Measurements from ENCODE around the gene CCK. TPM values are rescaled to one million over a fixed set of nuclear protein-coding genes. Genes with fewer than 3 reads are reported as not detected.

The CCK gene
- total RNA-seq (not detected), total RNA-seq (0 to 0.17 (median 0) reads per million in 29 experiments)
- not detected for total RNA-seq (2013)

- peaks cover 0 to 17% of the 10 kb centered on the region in 2 experiments for H3K4me1 ChIP-seq (ENCODE audit: control insufficient read depth in 1 of 2, extremely low read depth in 1 of 2, insufficient read depth in 2 of 2, low read length in 2 of 2)
- H3K4me3 ChIP-seq (ENCODE audit: control insufficient read depth in 1 of 2, extremely low read depth in 1 of 2, low read length in 1 of 2) = peak within 1 kb of the TSS in 1 of 2 donors; percentile 10
- Mint-ChIP-seq H3K4me1 (peaks cover 11 to 17% (median 12%) of the 10 kb centered on the region in 3 donors), H3K9me3 (peaks cover 0 to 5% (median 4%) of the 10 kb centered on the region in 3 donors), H3K27ac (peak within 1 kb of the TSS in 1 of 2 donors; percentile 15), H3K4me3 (peak within 1 kb of the TSS in 1 of 3 donors; percentile 58), H3K27me3 (peaks cover 53 to 79% of the 10 kb centered on the region in 2 donors), H3K36me3 (no peaks in the 10 kb centered on the region)
- H3K27me3 ChIP-seq (replicated peaks in 1 of 2; ENCODE audit: control insufficient read depth in 2 of 2, extremely low read depth in 1 of 2, insufficient read depth in 2 of 2, low read length in 1 of 2) = peaks cover 25 to 64% of the 10 kb centered on the region in 2 experiments
- DNase-seq = no peak
- no peak for ATAC-seq (replicated peaks in 1 of 4)
- CTCF ChIA-PET = interaction anchor here in 1 of 2 donors (0.7 kb wide), 1 partner anchor 295 kb away, joined by 8 read pairs; no protein-coding TSS in a partner anchor
- 54% methylated on average over 6 of the region's 16 CpGs for WGBS (ENCODE audit: insufficient coverage)
- H3K36me3 ChIP-seq (ENCODE audit: control insufficient read depth in 2 of 2, extremely low read depth in 1 of 2, insufficient read depth in 1 of 2, low read length in 1 of 2) = no peaks in the 10 kb centered on the region
- POLR2A ChIA-PET = no interaction called here
- no peak within 1 kb of the TSS for H3K27ac ChIP-seq (ENCODE audit: low read length)
- no peaks in the 10 kb centered on the region for H3K9me3 ChIP-seq
Measured at GRCh38 chr3:42266085-42266484, at the start of gene CCK. CCK (minus strand) TSS chr3:42266185; CDS start chr3:42263630, 2,555 bp downstream.

- peaks cover 2% of the 10 kb centered on the region for H3K9me3 ChIP-seq
- H3K27me3 ChIP-seq (replicated peaks in 1 of 2; ENCODE audit: control insufficient read depth in 2 of 2, extremely low read depth in 1 of 2, insufficient read depth in 2 of 2, low read length in 1 of 2) = peaks cover 0 to 3% of the 10 kb centered on the region in 2 experiments
- POLR2A ChIA-PET = no interaction called here
- no peaks in the 10 kb centered on the region for H3K36me3 ChIP-seq (ENCODE audit: control insufficient read depth in 2 of 2, extremely low read depth in 1 of 2, insufficient read depth in 1 of 2, low read length in 1 of 2)
- 65% methylated on average over 2 of the region's 2 CpGs for WGBS (ENCODE audit: insufficient coverage)
- Mint-ChIP-seq H3K4me1 (no peaks in the 10 kb centered on the region), H3K27ac (no peak overlapping the region), H3K9me3 (peaks cover 9 to 33% (median 22%) of the 10 kb centered on the region in 3 donors), H3K27me3 (peaks cover 0 to 3% of the 10 kb centered on the region in 2 donors), H3K36me3 (peaks cover 12% of the 10 kb centered on the region), H3K4me3 (no peak overlapping the region)
- no peak overlapping the region for H3K27ac ChIP-seq (ENCODE audit: low read length)
- DNase-seq (no peak), ATAC-seq (replicated peaks in 1 of 4) (no peak)
- no peaks in the 10 kb centered on the region for H3K4me1 ChIP-seq (ENCODE audit: control insufficient read depth in 1 of 2, extremely low read depth in 1 of 2, insufficient read depth in 2 of 2, low read length in 2 of 2)
- CTCF ChIA-PET = no interaction called here
- no peak overlapping the region for H3K4me3 ChIP-seq (ENCODE audit: control insufficient read depth in 1 of 2, extremely low read depth in 1 of 2, low read length in 1 of 2)
Measured at GRCh38 chr3:42314411-42314810, 48.4 kb upstream of the CCK start.

- ChIA-PET CTCF (no interaction called here), POLR2A (no interaction called here)
- Histone ChIP-seq H3K27ac (ENCODE audit: low read length) (no peak overlapping the region), H3K27me3 (replicated peaks in 1 of 2; ENCODE audit: control insufficient read depth in 2 of 2, extremely low read depth in 1 of 2, insufficient read depth in 2 of 2, low read length in 1 of 2) (peaks cover 0 to 13% of the 10 kb centered on the region in 2 experiments), H3K9me3 (no peaks in the 10 kb centered on the region), H3K36me3 (ENCODE audit: control insufficient read depth in 2 of 2, extremely low read depth in 1 of 2, insufficient read depth in 1 of 2, low read length in 1 of 2) (no peaks in the 10 kb centered on the region), H3K4me1 (ENCODE audit: control insufficient read depth in 1 of 2, extremely low read depth in 1 of 2, insufficient read depth in 2 of 2, low read length in 2 of 2) (no peaks in the 10 kb centered on the region), H3K4me3 (ENCODE audit: control insufficient read depth in 1 of 2, extremely low read depth in 1 of 2, low read length in 1 of 2) (no peak overlapping the region)
- peaks cover 4% of the 10 kb centered on the region for H3K36me3 Mint-ChIP-seq
- no peak for ATAC-seq (replicated peaks in 1 of 4)
- no peak for DNase-seq
- no peak overlapping the region for H3K27ac Mint-ChIP-seq
- peaks cover 4 to 10% (median 4%) of the 10 kb centered on the region in 3 donors for H3K9me3 Mint-ChIP-seq
- H3K27me3 Mint-ChIP-seq = peaks cover 0 to 3% of the 10 kb centered on the region in 2 donors
- peaks cover 1 to 6% (median 4%) of the 10 kb centered on the region in 3 donors for H3K4me1 Mint-ChIP-seq
- no CpG with 5 or more reads among the region's 1 CpG for WGBS (ENCODE audit: insufficient coverage)
- no peak overlapping the region for H3K4me3 Mint-ChIP-seq
Measured at GRCh38 chr3:42308651-42309050, 42.7 kb upstream of the CCK start.

GRCh38 chr3:42306499-42306898 lies 40.5 kb upstream of the CCK start:
- DNase-seq (no peak), ATAC-seq (replicated peaks in 1 of 4) (no peak)
- CTCF ChIA-PET = no interaction called here
- Histone ChIP-seq H3K36me3 (ENCODE audit: control insufficient read depth in 2 of 2, extremely low read depth in 1 of 2, insufficient read depth in 1 of 2, low read length in 1 of 2) (no peaks in the 10 kb centered on the region), H3K27me3 (replicated peaks in 1 of 2; ENCODE audit: control insufficient read depth in 2 of 2, extremely low read depth in 1 of 2, insufficient read depth in 2 of 2, low read length in 1 of 2) (peaks cover 0 to 13% of the 10 kb centered on the region in 2 experiments), H3K27ac (ENCODE audit: low read length) (no peak overlapping the region), H3K4me3 (ENCODE audit: control insufficient read depth in 1 of 2, extremely low read depth in 1 of 2, low read length in 1 of 2) (no peak overlapping the region), H3K4me1 (ENCODE audit: control insufficient read depth in 1 of 2, extremely low read depth in 1 of 2, insufficient read depth in 2 of 2, low read length in 2 of 2) (no peaks in the 10 kb centered on the region), H3K9me3 (no peaks in the 10 kb centered on the region)
- Mint-ChIP-seq H3K4me1 (peaks cover 9 to 14% (median 13%) of the 10 kb centered on the region in 3 donors), H3K4me3 (no peak overlapping the region), H3K36me3 (no peaks in the 10 kb centered on the region), H3K27ac (no peak overlapping the region), H3K27me3 (peaks cover 0 to 3% of the 10 kb centered on the region in 2 donors), H3K9me3 (peaks cover 0 to 2% (median 0%) of the 10 kb centered on the region in 3 donors)
- no CpG with 5 or more reads among the region's 2 CpGs for WGBS (ENCODE audit: insufficient coverage)
- POLR2A ChIA-PET = no interaction called here

GRCh38 chr3:42302924-42303634 lies 37.1 kb upstream of the CCK start:
- no peaks in the 10 kb centered on the region for H3K4me1 ChIP-seq (ENCODE audit: control insufficient read depth in 1 of 2, extremely low read depth in 1 of 2, insufficient read depth in 2 of 2, low read length in 2 of 2)
- no peak overlapping the region for H3K4me3 ChIP-seq (ENCODE audit: control insufficient read depth in 1 of 2, extremely low read depth in 1 of 2, low read length in 1 of 2)
- ATAC-seq (replicated peaks in 1 of 4) = no peak
- CTCF ChIA-PET = no interaction called here
- H3K36me3 ChIP-seq (ENCODE audit: control insufficient read depth in 2 of 2, extremely low read depth in 1 of 2, insufficient read depth in 1 of 2, low read length in 1 of 2) = no peaks in the 10 kb centered on the region
- DNase-seq = no peak
- Mint-ChIP-seq H3K36me3 (no peaks in the 10 kb centered on the region), H3K27me3 (peaks cover 0 to 4% of the 10 kb centered on the region in 2 donors), H3K27ac (peak overlapping the region in 1 of 2 donors; percentile 62), H3K9me3 (peaks cover 0 to 2% (median 0%) of the 10 kb centered on the region in 3 donors), H3K4me3 (no peak overlapping the region), H3K4me1 (peaks cover 9 to 14% (median 13%) of the 10 kb centered on the region in 3 donors)
- no peak overlapping the region for H3K27ac ChIP-seq (ENCODE audit: low read length)
- WGBS (ENCODE audit: insufficient coverage) = 40% methylated on average over 1 of the region's 3 CpGs
- POLR2A ChIA-PET = no interaction called here
- H3K9me3 ChIP-seq = no peaks in the 10 kb centered on the region
- peaks cover 0 to 12% of the 10 kb centered on the region in 2 experiments for H3K27me3 ChIP-seq (replicated peaks in 1 of 2; ENCODE audit: control insufficient read depth in 2 of 2, extremely low read depth in 1 of 2, insufficient read depth in 2 of 2, low read length in 1 of 2)

GRCh38 chr3:42301446-42302175 lies 35.6 kb upstream of the CCK start:
- POLR2A ChIA-PET = no interaction called here
- H3K9me3 Mint-ChIP-seq = peaks cover 0 to 2% (median 0%) of the 10 kb centered on the region in 3 donors

More at GRCh38 chr3:42301446-42302175, 35.6 kb upstream of the CCK start:
- CTCF ChIA-PET = no interaction called here
- Histone ChIP-seq H3K4me1 (ENCODE audit: control insufficient read depth in 1 of 2, extremely low read depth in 1 of 2, insufficient read depth in 2 of 2, low read length in 2 of 2) (no peaks in the 10 kb centered on the region), H3K4me3 (ENCODE audit: control insufficient read depth in 1 of 2, extremely low read depth in 1 of 2, low read length in 1 of 2) (no peak overlapping the region), H3K9me3 (no peaks in the 10 kb centered on the region), H3K36me3 (ENCODE audit: control insufficient read depth in 2 of 2, extremely low read depth in 1 of 2, insufficient read depth in 1 of 2, low read length in 1 of 2) (no peaks in the 10 kb centered on the region), H3K27ac (ENCODE audit: low read length) (no peak overlapping the region), H3K27me3 (replicated peaks in 1 of 2; ENCODE audit: control insufficient read depth in 2 of 2, extremely low read depth in 1 of 2, insufficient read depth in 2 of 2, low read length in 1 of 2) (peaks cover 0 to 16% of the 10 kb centered on the region in 2 experiments)
- DNase-seq (no peak), ATAC-seq (replicated peaks in 1 of 4) (no peak)
- 57% methylated on average over 2 of the region's 4 CpGs for WGBS (ENCODE audit: insufficient coverage)
- peaks cover 9 to 14% (median 13%) of the 10 kb centered on the region in 3 donors for H3K4me1 Mint-ChIP-seq
- no peak overlapping the region for H3K4me3 Mint-ChIP-seq
- H3K27me3 Mint-ChIP-seq = peaks cover 5 to 11% of the 10 kb centered on the region in 2 donors
- H3K27ac Mint-ChIP-seq = no peak overlapping the region
- H3K36me3 Mint-ChIP-seq = no peaks in the 10 kb centered on the region

Measured in T-cell (primary cell).